ENCODE data around the gene ARID1B. TPM values are rescaled to one million over a fixed set of nuclear protein-coding genes. Genes with fewer than 3 reads are reported as not detected.

Gene ARID1B
- total and polyA plus RNA-seq, 9 of the 15 experiments (the other 6 are each of a cell fraction or from before 2014, with no cell fraction given): 12.5 to 50.5 (median 25.8) TPM

DNA sequence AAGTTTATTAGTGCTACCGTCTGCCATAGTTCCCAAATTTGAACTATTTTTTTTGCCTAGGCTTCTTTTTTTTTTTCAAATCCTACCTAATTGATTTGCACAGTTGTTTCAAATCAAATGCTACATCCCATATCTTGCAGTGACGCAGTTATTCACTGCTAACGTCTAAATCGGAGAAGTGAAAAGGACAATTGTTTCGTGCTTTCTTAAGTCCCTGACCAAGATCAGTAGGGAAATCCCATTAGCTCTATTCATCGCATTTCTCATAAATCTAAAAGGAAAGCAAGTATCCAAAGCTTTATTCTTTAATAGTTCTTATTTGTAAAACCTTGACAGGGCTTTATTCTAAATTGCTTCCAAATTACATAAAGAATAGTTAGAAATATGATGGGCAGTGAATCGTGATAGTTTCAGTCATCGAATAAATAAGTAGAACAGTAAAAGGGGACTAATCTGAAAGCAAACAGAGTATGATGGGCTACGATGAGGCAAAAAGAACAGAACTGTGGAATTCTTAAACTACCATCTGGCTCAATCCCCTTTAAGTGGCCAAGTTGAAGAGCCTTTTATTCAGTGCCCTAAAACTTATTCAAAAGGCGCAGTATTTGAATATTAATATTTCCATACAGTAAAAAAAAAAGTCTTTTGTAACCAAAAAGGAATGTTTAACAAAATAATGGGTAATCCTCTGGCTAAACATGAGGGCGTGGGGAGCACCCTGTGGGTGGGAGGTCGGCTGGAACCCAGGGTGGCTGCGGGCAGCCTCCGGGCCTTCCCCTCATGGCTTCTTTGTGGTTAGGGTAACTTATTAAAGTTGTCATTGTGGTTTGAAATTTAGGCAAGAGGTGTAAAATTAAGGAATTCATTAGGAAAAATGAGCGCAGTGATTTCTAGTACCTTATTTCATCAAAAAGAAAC is 3.0 kb upstream of the ARID1B start (continued):
- TF ChIP-seq MEF2A (IDR thresholded peaks at IDR 0.05; ENCODE audit: control insufficient read depth, low read depth, low read length) (no peak), ZBED1 (IDR thresholded peaks at IDR 0.05) (no peak)

DNA sequence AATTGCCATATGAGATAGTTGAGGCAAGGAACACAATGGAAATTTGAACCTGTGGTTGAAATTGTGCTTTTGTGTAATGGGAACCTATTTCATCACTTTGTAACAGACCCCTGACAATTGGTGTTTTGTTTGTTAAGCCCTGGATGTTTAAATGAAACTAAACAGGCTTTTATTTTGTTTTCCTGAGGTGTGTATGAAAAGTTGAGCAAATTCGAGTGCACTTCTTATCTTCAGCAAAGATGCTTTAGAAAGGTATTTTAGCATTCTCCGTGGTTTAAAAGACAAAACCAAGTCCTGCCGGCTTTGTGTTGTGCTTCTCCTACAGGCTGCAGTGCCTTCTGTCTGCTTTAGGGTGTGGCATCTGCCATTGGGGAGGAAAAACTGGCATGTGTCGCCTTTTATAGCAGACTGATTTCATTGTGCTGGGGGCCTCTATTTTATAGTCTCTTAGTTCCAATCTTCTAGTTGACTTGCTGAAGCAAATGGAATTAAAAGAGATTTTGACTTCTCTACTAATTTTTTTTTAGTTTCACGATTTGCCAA is 2.2 kb upstream of the ARID1B start:
- Histone ChIP-seq H4K20me1 (replicated peaks; ENCODE audit: control insufficient read depth, insufficient read depth, low read length) (no peaks in the 10 kb centered on the region), H3K4me1 (replicated peaks in 1 of 2; ENCODE audit: control insufficient read depth in 2 of 2, insufficient read depth in 2 of 2, low read length in 2 of 2) (peaks cover 15 to 24% of the 10 kb centered on the region in 2 experiments; a peak in 4 of 5 replicates), H3K27ac (ENCODE audit: extremely low read depth, low read depth, low read length) (no peak overlapping the region), H3K27me3 (ENCODE audit: control insufficient read depth in 2 of 2, insufficient read depth in 2 of 2, low read length in 2 of 2) (no peaks in the 10 kb centered on the region), H3K4me3 (no peak overlapping the region), H3K9me3 (replicated peaks; ENCODE audit: control insufficient read depth, insufficient read depth, low read depth, low read length) (no peaks in the 10 kb centered on the region), H3K79me2 (ENCODE audit: control insufficient read depth, insufficient read depth, low read length) (peaks cover 31% of the 10 kb centered on the region), H3K9ac (ENCODE audit: insufficient read depth in 1 of 2, low read depth in 2 of 2, low read length in 2 of 2) (no peak overlapping the region), H3K36me3 (ENCODE audit: control insufficient read depth, insufficient read depth, low read length) (no peaks in the 10 kb centered on the region), H3K9me1 (ENCODE audit: control insufficient read depth, insufficient read depth, low read length) (no peaks in the 10 kb centered on the region), H3K4me2 (ENCODE audit: insufficient read depth, low read length) (no peak overlapping the region), H2AFZ (ENCODE audit: low read depth, low read length) (no peak overlapping the region)
- in situ Hi-C loops (cut with MboI) (no loop called here), intact Hi-C loops (cut with micrococcal nuclease) (loop anchor here (5.0 kb wide), 1 partner anchor 213 kb away; no protein-coding TSS in a partner anchor)
- no peak for DNase-seq (ENCODE audit: extremely low read depth in 1 of 4, low spot score in 3 of 4)
- POLR2A ChIA-PET: no interaction called here
- CTCF ChIA-PET (ENCODE audit: low intra/inter-chr PET ratio): no interaction called here
- TF ChIP-seq, protein P1, sequence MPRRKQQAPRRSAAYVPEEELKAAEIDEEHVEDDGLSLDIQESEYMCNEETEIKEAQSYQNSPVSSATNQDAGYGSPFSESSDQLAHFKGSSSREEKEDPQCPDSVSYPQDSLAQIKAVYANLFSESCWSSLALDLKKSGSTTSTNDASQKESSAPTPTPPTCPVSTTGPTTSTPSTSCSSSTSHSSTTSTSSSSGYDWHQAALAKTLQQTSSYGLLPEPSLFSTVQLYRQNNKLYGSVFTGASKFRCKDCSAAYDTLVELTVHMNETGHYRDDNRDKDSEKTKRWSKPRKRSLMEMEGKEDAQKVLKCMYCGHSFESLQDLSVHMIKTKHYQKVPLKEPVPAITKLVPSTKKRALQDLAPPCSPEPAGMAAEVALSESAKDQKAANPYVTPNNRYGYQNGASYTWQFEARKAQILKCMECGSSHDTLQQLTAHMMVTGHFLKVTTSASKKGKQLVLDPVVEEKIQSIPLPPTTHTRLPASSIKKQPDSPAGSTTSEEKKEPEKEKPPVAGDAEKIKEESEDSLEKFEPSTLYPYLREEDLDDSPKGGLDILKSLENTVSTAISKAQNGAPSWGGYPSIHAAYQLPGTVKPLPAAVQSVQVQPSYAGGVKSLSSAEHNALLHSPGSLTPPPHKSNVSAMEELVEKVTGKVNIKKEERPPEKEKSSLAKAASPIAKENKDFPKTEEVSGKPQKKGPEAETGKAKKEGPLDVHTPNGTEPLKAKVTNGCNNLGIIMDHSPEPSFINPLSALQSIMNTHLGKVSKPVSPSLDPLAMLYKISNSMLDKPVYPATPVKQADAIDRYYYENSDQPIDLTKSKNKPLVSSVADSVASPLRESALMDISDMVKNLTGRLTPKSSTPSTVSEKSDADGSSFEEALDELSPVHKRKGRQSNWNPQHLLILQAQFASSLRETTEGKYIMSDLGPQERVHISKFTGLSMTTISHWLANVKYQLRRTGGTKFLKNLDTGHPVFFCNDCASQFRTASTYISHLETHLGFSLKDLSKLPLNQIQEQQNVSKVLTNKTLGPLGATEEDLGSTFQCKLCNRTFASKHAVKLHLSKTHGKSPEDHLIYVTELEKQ (CRISPR knock-in tag; IDR thresholded peaks at IDR 0.05): 0 out of 2 replicates have a peak, but pooled peaks have one; percentile 14
- TF ChIP-seq MYBL2 (IDR thresholded peaks at IDR 0.05; ENCODE audit: low read depth) (no peak), MYBL2 (CRISPR knock-in tag; IDR thresholded peaks at IDR 0.05; ENCODE audit: borderline replicate concordance) (no peak)
- TF ChIP-seq, protein P2, sequence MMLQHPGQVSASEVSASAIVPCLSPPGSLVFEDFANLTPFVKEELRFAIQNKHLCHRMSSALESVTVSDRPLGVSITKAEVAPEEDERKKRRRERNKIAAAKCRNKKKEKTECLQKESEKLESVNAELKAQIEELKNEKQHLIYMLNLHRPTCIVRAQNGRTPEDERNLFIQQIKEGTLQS (IDR thresholded peaks at IDR 0.05): peak; percentile 24; the same call in 1 of the 2 replicates
- TF ChIP-seq, protein P2 (CRISPR knock-in tag; conservative IDR thresholded peaks at IDR 0.05): no peak
- ATAC-seq: no peak
- FAIRE-seq: peak; percentile 65
- 38% methylated on average over 5 of the region's 5 CpGs for WGBS (ENCODE audit: insufficient coverage, low coverage, missing lambda C conversion rate)
- BruUV-seq (replicated peaks): no TSS peak
